Activated CD8-positive, alpha-beta T cell treated with anti-CD3 and anti-CD28 coated beads for 36 hours (primary cell): ENCODE data around the gene BMPER. TPM values are rescaled to one million over a fixed set of nuclear protein-coding genes. Genes with fewer than 3 reads are reported as not detected.

ENCODE experiments used
- ATAC-seq: fragments of 200-7000 bp; cut with Tn5 transposase; one replicate; pipeline ENCODE4 v1.10.0; 2021; ENCODE audit warnings: mild to moderate bottlenecking, moderate library complexity
- CTCF ChIA-PET: fragments of 350-600 bp; sonication (Branson Sonifier 250); formaldehyde crosslinking; loops from one replicate; lab custom pipeline; 2021; ENCODE audit warnings: antibody characterized with exemption; lab: Charles Lee
- POLR2A ChIA-PET: fragments of 350-600 bp; sonication (Branson Sonifier 250); formaldehyde crosslinking; loops from one replicate; lab custom pipeline; 2021; ENCODE audit warnings: antibody characterized with exemption; lab: Charles Lee
- DNase-seq: peaks from one replicate; pipeline ENCODE4 v3.0.0-alpha.2; 2020
- H3K27ac Mint-ChIP-seq: one replicate; pipeline ENCODE4 v1.8.0; 2021; ENCODE audit warnings: mild to moderate bottlenecking, mixed read lengths
- H3K27me3 Mint-ChIP-seq: one replicate; pipeline ENCODE4 v1.8.0; 2021; ENCODE audit warnings: mixed read lengths
- H3K36me3 Mint-ChIP-seq: one replicate; pipeline ENCODE4 v1.8.0; 2021; ENCODE audit warnings: low read depth, mixed read lengths
- H3K4me1 Mint-ChIP-seq: one replicate; pipeline ENCODE4 v1.8.0; 2021; ENCODE audit warnings: low read depth, mixed read lengths
- H3K4me3 Mint-ChIP-seq: one replicate; pipeline ENCODE4 v1.8.0; 2021; ENCODE audit warnings: mild to moderate bottlenecking, moderate library complexity, mixed read lengths
- H3K9me3 Mint-ChIP-seq: one replicate; pipeline ENCODE4 v1.8.0; 2021; ENCODE audit warnings: mixed read lengths
- intact Hi-C: fragments of 100-400 bp; cut with micrococcal nuclease; formaldehyde crosslinking; loops from one replicate; pipeline ENCODE4 v1.10.0; 2022
- total RNA-seq, 2 experiments: library from RNA; stranded (reverse); gene quantifications; one replicate each; pipeline ENCODE4 v1.2.3, GENCODE V29; 2021
- TF ChIP-seq, protein P1 (sequence below): fragments of 200-600 bp; IDR thresholded peaks from one replicate; pipeline ENCODE4 v1.8.0; 2022; ENCODE audit warnings: antibody characterized with exemption, mild to moderate bottlenecking

BMPER gene
- total RNA-seq, 2 experiments from 2014 or later, result not detected

DNA sequence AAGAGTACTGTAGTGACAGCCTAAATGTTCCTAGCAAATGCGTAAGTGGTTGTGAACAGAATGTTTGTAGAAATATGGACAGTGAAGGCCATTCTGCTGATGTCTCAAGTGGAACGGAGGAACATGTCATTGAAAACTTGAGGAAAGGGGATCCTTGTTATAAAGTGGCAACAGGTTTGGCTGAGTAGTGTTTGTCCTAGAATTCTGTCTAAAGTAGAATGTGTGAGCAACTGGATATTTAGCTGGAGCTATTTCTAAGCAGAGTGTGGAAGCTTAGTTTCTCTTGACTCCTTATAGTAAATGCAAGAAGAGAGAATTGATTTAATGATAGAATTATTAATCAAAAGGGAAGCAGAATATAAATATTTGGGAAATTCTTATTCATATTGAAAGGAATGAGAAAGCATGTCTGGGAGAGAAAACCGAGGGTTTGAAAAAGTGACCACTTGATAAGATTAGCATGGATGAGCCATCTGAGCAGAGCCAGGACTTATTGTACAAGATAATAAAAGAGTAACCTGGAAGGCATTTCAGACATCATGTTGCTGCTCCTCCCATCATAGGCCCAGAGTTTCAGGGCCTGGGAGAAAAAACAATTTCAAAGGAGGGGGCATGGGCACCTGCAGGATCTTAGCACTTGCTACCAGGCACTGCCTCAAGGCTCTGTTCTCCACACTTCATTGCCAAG is 276.1 kb downstream of the BMPER start:
- DNase-seq (no peak), ATAC-seq (no peak)
- TF ChIP-seq, protein P1, sequence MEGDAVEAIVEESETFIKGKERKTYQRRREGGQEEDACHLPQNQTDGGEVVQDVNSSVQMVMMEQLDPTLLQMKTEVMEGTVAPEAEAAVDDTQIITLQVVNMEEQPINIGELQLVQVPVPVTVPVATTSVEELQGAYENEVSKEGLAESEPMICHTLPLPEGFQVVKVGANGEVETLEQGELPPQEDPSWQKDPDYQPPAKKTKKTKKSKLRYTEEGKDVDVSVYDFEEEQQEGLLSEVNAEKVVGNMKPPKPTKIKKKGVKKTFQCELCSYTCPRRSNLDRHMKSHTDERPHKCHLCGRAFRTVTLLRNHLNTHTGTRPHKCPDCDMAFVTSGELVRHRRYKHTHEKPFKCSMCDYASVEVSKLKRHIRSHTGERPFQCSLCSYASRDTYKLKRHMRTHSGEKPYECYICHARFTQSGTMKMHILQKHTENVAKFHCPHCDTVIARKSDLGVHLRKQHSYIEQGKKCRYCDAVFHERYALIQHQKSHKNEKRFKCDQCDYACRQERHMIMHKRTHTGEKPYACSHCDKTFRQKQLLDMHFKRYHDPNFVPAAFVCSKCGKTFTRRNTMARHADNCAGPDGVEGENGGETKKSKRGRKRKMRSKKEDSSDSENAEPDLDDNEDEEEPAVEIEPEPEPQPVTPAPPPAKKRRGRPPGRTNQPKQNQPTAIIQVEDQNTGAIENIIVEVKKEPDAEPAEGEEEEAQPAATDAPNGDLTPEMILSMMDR, result no peak
- ChIA-PET POLR2A (no interaction called here), CTCF (no interaction called here)
- H3K4me3 Mint-ChIP-seq, result no peak overlapping the region
- intact Hi-C loops, result no loop called here
- no peaks in the 10 kb centered on the region for H3K9me3 Mint-ChIP-seq
- no peaks in the 10 kb centered on the region for H3K27me3 Mint-ChIP-seq
- H3K4me1 Mint-ChIP-seq, result no peaks in the 10 kb centered on the region
- no peak overlapping the region for H3K27ac Mint-ChIP-seq
- H3K36me3 Mint-ChIP-seq, result no peaks in the 10 kb centered on the region

DNA sequence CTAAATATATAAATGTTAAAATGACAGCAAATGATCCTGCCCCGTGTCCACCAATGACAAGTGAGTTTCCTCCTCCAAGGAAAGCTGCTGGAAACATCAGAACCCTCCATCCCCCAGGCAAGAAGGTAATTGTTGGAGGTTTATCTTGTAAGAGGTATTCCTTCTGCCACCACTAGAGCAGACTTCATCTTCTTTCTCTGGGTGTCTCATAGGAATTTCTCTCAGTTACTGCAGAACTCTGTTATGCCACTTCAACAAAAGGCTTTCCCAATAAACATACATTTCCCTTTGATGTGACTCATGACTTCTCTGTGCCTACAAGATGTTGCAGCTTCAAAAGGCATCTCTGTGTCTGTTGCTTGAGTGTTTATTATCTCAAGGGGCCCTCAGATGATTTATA is 279.1 kb downstream of the BMPER start:
- Mint-ChIP-seq H3K27me3 (no peaks in the 10 kb centered on the region), H3K27ac (no peak overlapping the region), H3K9me3 (no peaks in the 10 kb centered on the region), H3K36me3 (no peaks in the 10 kb centered on the region), H3K4me3 (no peak overlapping the region), H3K4me1 (no peaks in the 10 kb centered on the region)
- POLR2A ChIA-PET, result no interaction called here
- no peak for ATAC-seq
- CTCF ChIA-PET, result no interaction called here
- intact Hi-C loops, result no loop called here
- TF ChIP-seq, protein P1, result no peak
- no peak for DNase-seq

DNA sequence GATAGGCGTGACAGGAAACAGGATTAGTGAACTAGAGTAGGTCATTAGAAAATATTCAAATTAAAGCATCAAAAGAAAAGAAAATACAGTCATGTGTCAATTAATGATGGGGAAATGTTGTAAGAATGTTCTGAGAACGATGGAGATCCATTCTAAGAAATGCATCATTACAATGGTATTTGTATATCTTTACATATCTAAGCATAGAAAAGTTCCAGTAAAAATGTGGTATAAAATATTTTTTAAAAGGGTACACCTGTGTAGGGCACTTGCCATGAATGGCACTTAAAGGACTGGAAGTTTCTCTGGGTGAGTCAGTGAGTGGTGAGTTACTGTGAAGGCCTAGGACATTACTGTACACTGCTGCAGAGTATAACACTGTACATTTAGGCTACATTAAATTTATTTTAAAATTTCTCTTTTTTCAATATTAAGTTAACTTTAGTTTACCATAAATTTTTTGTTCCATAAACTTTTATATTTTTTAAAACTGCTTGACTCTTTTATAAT is 282.5 kb downstream of the BMPER start:
- ATAC-seq, result no peak
- TF ChIP-seq, protein P1, result no peak
- no peaks in the 10 kb centered on the region for H3K36me3 Mint-ChIP-seq
- intact Hi-C loops, result no loop called here
- H3K27ac Mint-ChIP-seq, result no peak overlapping the region
- no peak overlapping the region for H3K4me3 Mint-ChIP-seq
- H3K9me3 Mint-ChIP-seq, result peaks cover 1% of the 10 kb centered on the region
- H3K4me1 Mint-ChIP-seq, result no peaks in the 10 kb centered on the region
- DNase-seq, result no peak
- POLR2A ChIA-PET, result no interaction called here
- no peaks in the 10 kb centered on the region for H3K27me3 Mint-ChIP-seq
- CTCF ChIA-PET, result no interaction called here

DNA sequence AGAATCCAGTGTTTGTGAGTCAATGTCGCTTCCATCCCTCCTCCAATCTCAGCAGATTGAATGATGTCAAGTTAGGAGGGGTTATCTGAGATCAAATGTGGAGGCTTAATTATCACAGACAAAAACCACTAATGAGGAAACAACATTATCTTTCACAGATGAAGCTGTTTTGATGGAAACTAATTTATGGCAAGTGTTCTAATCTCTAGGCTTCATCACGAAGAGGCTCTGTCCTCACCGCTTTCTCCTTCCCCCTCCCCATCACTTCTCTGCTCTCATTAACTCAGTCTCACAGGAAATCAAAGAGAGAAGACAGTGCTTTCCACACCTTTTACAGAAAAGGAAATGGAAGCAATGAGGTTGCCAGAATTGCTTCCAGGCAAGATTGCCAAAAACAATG is 283.7 kb downstream of the BMPER start:
- intact Hi-C loops, result no loop called here
- TF ChIP-seq, protein P1, result no peak
- Mint-ChIP-seq H3K27ac (no peak overlapping the region), H3K36me3 (no peaks in the 10 kb centered on the region), H3K4me3 (no peak overlapping the region), H3K27me3 (no peaks in the 10 kb centered on the region), H3K9me3 (peaks cover 1% of the 10 kb centered on the region), H3K4me1 (no peaks in the 10 kb centered on the region)
- ChIA-PET POLR2A (no interaction called here), CTCF (no interaction called here)
- no peak for DNase-seq
- ATAC-seq, result no peak

DNA sequence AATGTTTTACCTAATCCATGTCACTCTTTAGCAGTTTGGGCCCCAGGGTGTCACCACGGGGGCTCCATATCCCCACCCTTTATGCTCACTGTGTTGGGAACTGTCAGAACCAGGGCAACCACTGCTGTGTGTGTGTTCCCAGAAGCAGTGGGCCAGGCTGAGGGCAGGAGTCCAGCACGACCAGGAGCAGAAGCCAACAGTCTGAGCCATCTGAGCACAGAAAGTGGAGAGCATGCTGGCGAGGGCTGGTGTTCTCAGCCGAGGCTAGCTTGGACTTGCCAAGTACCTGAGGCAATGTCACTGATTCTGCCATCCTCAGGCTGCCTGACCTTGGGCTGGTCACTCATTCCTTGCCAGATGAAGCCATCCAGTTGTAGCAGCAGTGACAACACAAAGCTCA is 285.0 kb downstream of the BMPER start:
- no peaks in the 10 kb centered on the region for H3K36me3 Mint-ChIP-seq
- CTCF ChIA-PET, result no interaction called here
- no peak for DNase-seq
- TF ChIP-seq, protein P1, result no peak
- ATAC-seq, result no peak
- intact Hi-C loops, result no loop called here
- H3K4me1 Mint-ChIP-seq, result no peaks in the 10 kb centered on the region
- no peaks in the 10 kb centered on the region for H3K27me3 Mint-ChIP-seq
- no peak overlapping the region for H3K27ac Mint-ChIP-seq
- POLR2A ChIA-PET, result no interaction called here
- no peak overlapping the region for H3K4me3 Mint-ChIP-seq
- peaks cover 1% of the 10 kb centered on the region for H3K9me3 Mint-ChIP-seq
